Astrocyte of the cerebellum (primary cell): ENCODE measurements around the gene OR1I1.

Experiments used
- DNase-seq: peaks from one replicate; pipeline ENCODE4 v3.0.0-alpha.2; 2011; ENCODE audit warnings: low read depth
- H3K4me3 ChIP-seq: 2 replicates; pipeline ENCODE4 v1.5.1; 2011; ENCODE audit warnings: mild to moderate bottlenecking, low read depth, low read length, moderate library complexity
- in situ Hi-C: cut with HindIII; loops from 2 replicates; pipeline ENCODE4 v1.10.0; 2017; ENCODE audit warnings: low sequenced_read_pairs
- TF ChIP-seq, protein P1 (sequence below): IDR thresholded peaks from 2 replicates; pipeline ENCODE4 v1.5.1; 2012; ENCODE audit warnings: low read length, low read depth, moderate library complexity, mild to moderate bottlenecking; ENCODE audit errors: missing control alignments

The OR1I1 gene, protein sequence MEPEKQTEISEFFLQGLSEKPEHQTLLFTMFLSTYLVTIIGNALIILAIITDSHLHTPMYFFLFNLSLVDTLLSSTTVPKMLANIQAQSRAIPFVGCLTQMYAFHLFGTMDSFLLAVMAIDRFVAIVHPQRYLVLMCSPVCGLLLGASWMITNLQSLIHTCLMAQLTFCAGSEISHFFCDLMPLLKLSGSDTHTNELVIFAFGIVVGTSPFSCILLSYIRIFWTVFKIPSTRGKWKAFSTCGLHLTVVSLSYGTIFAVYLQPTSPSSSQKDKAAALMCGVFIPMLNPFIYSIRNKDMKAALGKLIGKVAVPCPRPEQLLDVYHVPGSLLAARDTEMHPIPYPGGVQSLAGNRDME

DNA sequence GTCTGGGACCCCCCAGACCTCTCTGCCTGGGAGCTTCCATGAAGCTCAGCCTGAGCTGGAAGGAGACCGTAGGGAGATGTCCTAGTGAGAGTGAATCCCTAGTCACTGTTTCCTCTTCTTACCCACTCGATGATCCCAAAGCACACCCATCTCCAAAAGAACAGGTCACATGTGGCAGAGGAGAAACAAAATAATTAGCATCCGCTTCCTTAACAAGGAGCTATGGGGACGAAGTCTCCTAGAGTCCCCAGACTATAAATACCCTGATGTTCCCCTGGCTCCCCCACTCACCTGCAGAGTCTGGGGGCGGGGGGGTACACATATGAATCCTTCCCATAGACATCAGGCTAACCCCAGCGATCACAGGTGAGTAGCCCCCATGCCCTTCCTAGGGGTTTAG lies at the start of gene OR1I1:
TSS of gene OR1I1 (plus strand) at position 301 of the 400 bp plus-strand sequence. CDS start 4,855 bp downstream, outside the sequence.
- TF ChIP-seq, protein P1, sequence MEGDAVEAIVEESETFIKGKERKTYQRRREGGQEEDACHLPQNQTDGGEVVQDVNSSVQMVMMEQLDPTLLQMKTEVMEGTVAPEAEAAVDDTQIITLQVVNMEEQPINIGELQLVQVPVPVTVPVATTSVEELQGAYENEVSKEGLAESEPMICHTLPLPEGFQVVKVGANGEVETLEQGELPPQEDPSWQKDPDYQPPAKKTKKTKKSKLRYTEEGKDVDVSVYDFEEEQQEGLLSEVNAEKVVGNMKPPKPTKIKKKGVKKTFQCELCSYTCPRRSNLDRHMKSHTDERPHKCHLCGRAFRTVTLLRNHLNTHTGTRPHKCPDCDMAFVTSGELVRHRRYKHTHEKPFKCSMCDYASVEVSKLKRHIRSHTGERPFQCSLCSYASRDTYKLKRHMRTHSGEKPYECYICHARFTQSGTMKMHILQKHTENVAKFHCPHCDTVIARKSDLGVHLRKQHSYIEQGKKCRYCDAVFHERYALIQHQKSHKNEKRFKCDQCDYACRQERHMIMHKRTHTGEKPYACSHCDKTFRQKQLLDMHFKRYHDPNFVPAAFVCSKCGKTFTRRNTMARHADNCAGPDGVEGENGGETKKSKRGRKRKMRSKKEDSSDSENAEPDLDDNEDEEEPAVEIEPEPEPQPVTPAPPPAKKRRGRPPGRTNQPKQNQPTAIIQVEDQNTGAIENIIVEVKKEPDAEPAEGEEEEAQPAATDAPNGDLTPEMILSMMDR = no peak
- no peak within 1 kb of the TSS for H3K4me3 ChIP-seq
- in situ Hi-C loops = no loop called here
- no peak for DNase-seq

DNA sequence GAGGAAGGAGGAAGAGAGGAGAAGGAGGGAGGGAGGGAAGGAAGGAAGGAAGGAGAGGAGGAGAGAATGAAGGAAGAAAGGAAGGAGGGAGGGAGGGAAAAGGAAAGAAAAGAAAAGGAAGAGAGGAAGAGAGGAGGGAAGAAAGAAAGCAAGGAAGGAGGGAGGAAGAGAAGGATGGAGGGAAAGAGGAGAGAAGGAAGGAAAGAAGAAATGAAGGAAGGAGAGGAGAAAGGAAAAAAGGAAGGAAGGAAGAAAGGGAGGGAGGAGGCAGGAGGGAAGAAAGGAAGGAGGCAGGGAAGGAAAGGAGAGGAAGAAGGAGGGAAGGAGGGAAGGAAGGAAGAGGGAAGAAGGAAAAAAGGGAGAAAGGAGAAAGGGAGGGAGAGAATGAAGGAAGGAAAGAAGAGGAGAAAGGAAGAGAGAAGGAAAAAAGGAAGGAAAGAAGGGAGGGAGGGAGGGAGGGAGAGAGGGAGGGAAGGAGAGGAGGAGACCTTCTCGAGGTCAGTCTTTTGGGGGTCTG lies 46.2 kb upstream of the OR1I1 start:
- TF ChIP-seq, protein P1 = no peak
- in situ Hi-C loops = no loop called here
- no peak for DNase-seq
- H3K4me3 ChIP-seq = no peak overlapping the region

DNA sequence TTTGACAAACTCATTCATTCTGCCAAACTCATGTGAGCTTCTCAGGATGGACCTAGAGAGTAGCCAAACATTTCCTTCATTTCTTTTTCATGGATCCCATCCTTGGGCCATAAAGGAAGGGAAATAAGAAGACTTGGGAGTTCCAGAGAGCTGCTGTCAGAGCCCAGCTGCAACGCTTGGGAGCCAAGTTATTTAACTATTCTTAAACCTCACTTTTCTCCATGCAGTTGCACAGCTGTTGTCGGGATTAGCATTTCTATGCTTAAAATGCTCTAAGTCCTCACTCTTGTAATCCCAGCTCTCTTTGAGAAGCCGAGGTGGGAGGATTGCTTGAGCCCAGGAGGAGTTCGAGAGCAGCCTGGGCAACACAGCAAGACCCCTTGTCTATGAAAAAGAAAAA lies 44.4 kb upstream of the OR1I1 start:
- DNase-seq = no peak
- in situ Hi-C loops = no loop called here
- TF ChIP-seq, protein P1 = no peak
- no peak overlapping the region for H3K4me3 ChIP-seq

DNA sequence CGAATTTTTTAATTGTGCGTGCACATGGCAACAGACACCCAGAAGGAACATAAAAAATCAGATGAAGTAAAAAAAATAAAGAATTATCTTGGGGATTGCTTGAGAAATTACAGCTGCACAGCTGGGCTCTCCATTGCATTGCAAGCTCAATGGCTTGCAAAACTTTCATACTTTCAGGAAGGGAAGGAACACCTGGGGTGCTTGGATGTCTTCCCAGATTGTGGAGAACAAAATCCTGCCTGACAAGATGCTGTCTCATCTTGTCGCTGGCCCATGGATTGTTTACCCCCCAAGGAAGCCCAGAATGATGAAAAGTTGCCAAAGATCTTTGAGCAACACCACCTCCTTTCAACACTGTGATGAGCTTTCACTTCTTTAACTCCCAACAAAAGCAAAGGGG lies 43.7 kb upstream of the OR1I1 start:
- peak; percentile 44 for DNase-seq
- in situ Hi-C loops = no loop called here
- no peak overlapping the region for H3K4me3 ChIP-seq
- TF ChIP-seq, protein P1 = no peak

DNA sequence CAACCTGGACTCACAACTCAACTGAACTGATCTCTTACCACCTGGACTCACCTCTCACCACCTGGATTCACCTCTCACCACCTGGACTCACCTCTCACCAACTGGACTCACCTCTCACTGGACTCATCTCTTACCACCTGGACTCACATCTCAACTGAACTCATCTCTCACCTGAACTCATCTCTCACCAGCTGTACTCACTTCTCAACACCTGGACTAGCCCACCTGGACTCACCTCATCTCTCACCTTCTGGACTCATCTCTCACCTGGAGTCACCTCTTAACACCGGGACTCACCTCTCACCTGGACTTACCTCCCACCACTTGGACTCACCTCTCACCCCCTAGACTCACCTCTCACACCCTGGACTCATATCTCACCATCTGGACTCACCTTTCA lies 40.0 kb upstream of the OR1I1 start:
- in situ Hi-C loops = no loop called here
- no peak for DNase-seq
- H3K4me3 ChIP-seq = no peak overlapping the region
- TF ChIP-seq, protein P1 = no peak

DNA sequence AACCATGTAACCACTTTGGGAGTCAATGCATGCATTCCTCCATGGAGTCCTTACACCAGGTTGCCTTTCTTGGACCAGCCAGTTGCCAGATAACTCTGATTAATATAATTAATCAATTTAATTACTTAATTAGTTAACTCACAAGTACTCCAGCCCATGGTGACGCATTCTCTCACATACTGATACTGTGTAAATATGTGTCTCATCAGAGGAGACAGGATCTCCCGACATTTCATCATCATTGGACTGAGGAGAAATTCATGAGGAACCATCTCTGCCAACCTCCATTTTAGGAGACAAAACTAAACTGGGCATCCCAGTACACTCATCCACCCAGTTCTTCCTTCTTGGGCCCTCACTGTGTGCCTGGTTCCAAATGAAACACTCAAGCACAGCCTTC lies 39.2 kb upstream of the OR1I1 start:
- in situ Hi-C loops = no loop called here
- DNase-seq = no peak
- TF ChIP-seq, protein P1 = no peak
- no peak overlapping the region for H3K4me3 ChIP-seq
